NB4 (cell line): ENCODE data around the gene SH2D3C.

Experiments used
- MAX ChIP-seq: IDR thresholded peaks from 2 replicates; pipeline ENCODE4 v1.6.1; 2011; ENCODE audit warnings: low read depth, low read length
- TF ChIP-seq, protein P1 (sequence below): IDR thresholded peaks from one replicate; pipeline ENCODE4 v1.5.1; 2012; ENCODE audit warnings: low read depth, low read length

DNA sequence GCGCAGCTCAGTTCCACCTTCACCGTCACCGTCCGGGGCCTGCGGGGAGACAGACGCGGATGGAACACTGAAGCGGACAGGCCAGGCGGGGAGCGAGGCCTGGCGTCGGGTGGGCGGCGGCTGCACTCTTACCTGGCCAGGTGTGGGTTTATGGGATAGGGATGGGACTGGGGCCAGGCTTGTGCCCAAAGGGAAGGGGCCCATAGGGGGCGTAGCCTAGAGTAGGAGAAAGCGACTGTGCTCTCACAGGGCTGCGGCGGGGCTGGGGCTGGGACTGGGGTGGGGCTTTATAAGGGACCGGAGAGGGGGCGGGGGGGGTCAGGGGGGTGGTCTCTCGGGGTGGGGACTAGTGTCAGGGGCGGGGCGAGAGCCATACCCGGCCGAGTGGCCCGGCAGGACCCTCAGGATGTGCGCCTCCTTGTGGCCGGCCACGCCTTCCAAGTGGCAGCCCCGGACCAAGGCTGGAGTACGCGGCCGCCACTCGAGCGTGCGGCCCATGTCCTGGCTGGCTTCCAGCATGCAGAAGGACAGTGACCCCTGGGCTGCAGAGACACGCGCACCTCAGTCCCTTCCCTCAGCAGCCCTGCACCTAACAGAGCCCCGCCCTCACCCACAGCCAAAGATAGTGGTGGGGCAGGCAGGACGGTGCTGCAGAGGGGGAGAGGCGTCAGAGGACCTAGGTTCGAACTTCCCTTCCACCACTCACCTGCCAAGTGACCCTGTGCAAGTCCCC lies 47.0 kb upstream of the SH2D3C start:
- no peak for TF ChIP-seq MAX
- TF ChIP-seq, protein P1, sequence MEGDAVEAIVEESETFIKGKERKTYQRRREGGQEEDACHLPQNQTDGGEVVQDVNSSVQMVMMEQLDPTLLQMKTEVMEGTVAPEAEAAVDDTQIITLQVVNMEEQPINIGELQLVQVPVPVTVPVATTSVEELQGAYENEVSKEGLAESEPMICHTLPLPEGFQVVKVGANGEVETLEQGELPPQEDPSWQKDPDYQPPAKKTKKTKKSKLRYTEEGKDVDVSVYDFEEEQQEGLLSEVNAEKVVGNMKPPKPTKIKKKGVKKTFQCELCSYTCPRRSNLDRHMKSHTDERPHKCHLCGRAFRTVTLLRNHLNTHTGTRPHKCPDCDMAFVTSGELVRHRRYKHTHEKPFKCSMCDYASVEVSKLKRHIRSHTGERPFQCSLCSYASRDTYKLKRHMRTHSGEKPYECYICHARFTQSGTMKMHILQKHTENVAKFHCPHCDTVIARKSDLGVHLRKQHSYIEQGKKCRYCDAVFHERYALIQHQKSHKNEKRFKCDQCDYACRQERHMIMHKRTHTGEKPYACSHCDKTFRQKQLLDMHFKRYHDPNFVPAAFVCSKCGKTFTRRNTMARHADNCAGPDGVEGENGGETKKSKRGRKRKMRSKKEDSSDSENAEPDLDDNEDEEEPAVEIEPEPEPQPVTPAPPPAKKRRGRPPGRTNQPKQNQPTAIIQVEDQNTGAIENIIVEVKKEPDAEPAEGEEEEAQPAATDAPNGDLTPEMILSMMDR: peak; percentile 28
